ENCODE data around the gene GPBP1L1. TPM values are rescaled to one million over a fixed set of nuclear protein-coding genes. Genes with fewer than 3 reads are reported as not detected.

Gene GPBP1L1
- total and polyA plus RNA-seq, 2 experiments from 2014 or later = 67.9 to 95.8 TPM

- Histone ChIP-seq H3K9me3 (ENCODE audit: low read depth) (no peaks in the 10 kb centered on the region), H3K4me2 (no peak overlapping the region), H3K4me1 (ENCODE audit: insufficient read depth) (no peaks in the 10 kb centered on the region), H3K4me3 (no peak overlapping the region), H3K79me2 (no peaks in the 10 kb centered on the region), H2AFZ (no peak overlapping the region), H4K20me1 (ENCODE audit: insufficient read depth, poor library complexity, severe bottlenecking) (no peaks in the 10 kb centered on the region), H3K27ac (no peak overlapping the region), H3K36me3 (replicated peaks; ENCODE audit: insufficient read depth, low read depth) (no peaks in the 10 kb centered on the region), H3K9me2 (replicated peaks; ENCODE audit: insufficient read depth) (no peaks in the 10 kb centered on the region), H3K27me3 (no peaks in the 10 kb centered on the region)
- DNase-seq (ENCODE audit: low spot score) = no peak
- 96% methylated on average over 17 of the region's 17 CpGs for WGBS (ENCODE audit: low lambda C conversion rate, missing lambda C conversion rate)
- TF ChIP-seq EZH2phosphoT487 (IDR thresholded peaks at IDR 0.05; ENCODE audit: low read depth, severe bottlenecking, unreplicated experiment) (no peak), CTCF (IDR thresholded peaks at IDR 0.05; ENCODE audit: poor library complexity) (no peak), EZH2 (IDR thresholded peaks at IDR 0.05; ENCODE audit: borderline replicate concordance) (no peak)
Measured at GRCh38 chr1:45620588-45621500, 65.5 kb downstream of the GPBP1L1 start.

- H4K20me1 ChIP-seq (ENCODE audit: insufficient read depth, poor library complexity, severe bottlenecking) = no peaks in the 10 kb centered on the region
Measured at GRCh38 chr1:45619149-45619921, 67.0 kb downstream of the GPBP1L1 start.

GRCh38 chr1:45617618-45618017 is 68.7 kb downstream of the GPBP1L1 start:
- H3K27ac ChIP-seq = no peak overlapping the region
- H2AFZ ChIP-seq = no peak overlapping the region
- no peak overlapping the region for H3K4me2 ChIP-seq
- TF ChIP-seq EZH2phosphoT487 (IDR thresholded peaks at IDR 0.05; ENCODE audit: low read depth, severe bottlenecking, unreplicated experiment) (no peak), CTCF (IDR thresholded peaks at IDR 0.05; ENCODE audit: poor library complexity) (no peak), EZH2 (IDR thresholded peaks at IDR 0.05; ENCODE audit: borderline replicate concordance) (no peak)
- H3K9me2 ChIP-seq (replicated peaks; ENCODE audit: insufficient read depth) = no peaks in the 10 kb centered on the region
- 97% methylated on average over 4 of the region's 4 CpGs for WGBS (ENCODE audit: low lambda C conversion rate, missing lambda C conversion rate)
- no peak for DNase-seq (ENCODE audit: low spot score)
- no peaks in the 10 kb centered on the region for H3K36me3 ChIP-seq (replicated peaks; ENCODE audit: insufficient read depth, low read depth)
- no peaks in the 10 kb centered on the region for H3K9me3 ChIP-seq (ENCODE audit: low read depth)
- no peak overlapping the region for H3K4me3 ChIP-seq
- H3K27me3 ChIP-seq = no peaks in the 10 kb centered on the region
- H3K4me1 ChIP-seq (ENCODE audit: insufficient read depth) = no peaks in the 10 kb centered on the region
- H4K20me1 ChIP-seq (ENCODE audit: insufficient read depth, poor library complexity, severe bottlenecking) = no peaks in the 10 kb centered on the region
- H3K79me2 ChIP-seq = peaks cover 3% of the 10 kb centered on the region

More at GRCh38 chr1:45619149-45619921, 67.0 kb downstream of the GPBP1L1 start:
- Histone ChIP-seq H3K27ac (no peak overlapping the region), H3K4me2 (no peak overlapping the region), H3K9me2 (replicated peaks; ENCODE audit: insufficient read depth) (no peaks in the 10 kb centered on the region), H3K9me3 (ENCODE audit: low read depth) (no peaks in the 10 kb centered on the region), H3K4me3 (no peak overlapping the region), H2AFZ (no peak overlapping the region), H3K79me2 (no peaks in the 10 kb centered on the region), H3K4me1 (ENCODE audit: insufficient read depth) (no peaks in the 10 kb centered on the region), H3K36me3 (replicated peaks; ENCODE audit: insufficient read depth, low read depth) (no peaks in the 10 kb centered on the region), H3K27me3 (no peaks in the 10 kb centered on the region)
- TF ChIP-seq CTCF (IDR thresholded peaks at IDR 0.05; ENCODE audit: poor library complexity) = no peak
- TF ChIP-seq EZH2phosphoT487 (IDR thresholded peaks at IDR 0.05; ENCODE audit: low read depth, severe bottlenecking, unreplicated experiment) = no peak
- no peak for TF ChIP-seq EZH2 (IDR thresholded peaks at IDR 0.05; ENCODE audit: borderline replicate concordance)
- 71% methylated on average over 8 of the region's 8 CpGs for WGBS (ENCODE audit: low lambda C conversion rate, missing lambda C conversion rate)
- DNase-seq (ENCODE audit: low spot score) = no peak

Measured in hepatocyte (in vitro differentiated cells).